PC-9 (cell line): ENCODE measurements around the gene PITHD1. TPM values are rescaled to one million over a fixed set of nuclear protein-coding genes. Genes with fewer than 3 reads are reported as not detected.

ENCODE experiments used
- BruUV-seq: library from RNA; stranded (reverse); fragments of 400-500 nt; replicated peaks from 2 replicates; lab custom pipeline; 2021; lab: Mats Ljungman, UMichigan
- CTCF ChIA-PET: fragments of 300-600 bp; sonication (Branson Sonifier 250); formaldehyde crosslinking; loops from one replicate; lab custom pipeline; 2022; ENCODE audit warnings: antibody characterized with exemption; lab: Charles Lee
- POLR2A ChIA-PET: fragments of 300-600 bp; sonication (Branson Sonifier 250); formaldehyde crosslinking; loops from one replicate; lab custom pipeline; 2022; ENCODE audit warnings: antibody characterized with exemption; ENCODE audit not compliant: unreplicated experiment; lab: Charles Lee
- DNase-seq, 2 experiments: peaks; one replicate each; pipeline versions ENCODE4 v3.0.0 to v3.0.0-alpha.2; 2015 to 2022; ENCODE audit warnings: mixed read lengths in 1 of 2
- H2AFZ ChIP-seq: fragments of 200-600 bp; sonication (generic); 2 replicates; pipeline ENCODE4 v1.8.1; 2017; ENCODE audit warnings: antibody characterized with exemption
- H3F3A ChIP-seq: fragments of 200-600 bp; sonication (generic); 2 replicates; pipeline ENCODE4 v1.8.1; 2017; ENCODE audit warnings: antibody characterized with exemption, mild to moderate bottlenecking, low read depth; ENCODE audit not compliant: insufficient read depth
- H3K27ac ChIP-seq: fragments of 200-600 bp; sonication (generic); 2 replicates; pipeline ENCODE4 v1.6.1; 2016; ENCODE audit warnings: mixed run types
- H3K27me3 ChIP-seq: fragments of 200-600 bp; sonication (generic); 2 replicates; pipeline ENCODE4 v1.6.1; 2016; ENCODE audit warnings: low read depth, mixed run types; ENCODE audit not compliant: insufficient read depth
- H3K36me3 ChIP-seq: fragments of 200-600 bp; sonication (generic); 2 replicates; pipeline ENCODE4 v1.6.1; 2016; ENCODE audit warnings: low read depth, mixed run types
- H3K4me1 ChIP-seq: fragments of 200-600 bp; sonication (generic); replicated peaks from 2 replicates; pipeline ENCODE4 v1.6.1; 2016; ENCODE audit warnings: mixed run types; ENCODE audit not compliant: insufficient read depth
- H3K4me2 ChIP-seq: fragments of 200-600 bp; sonication (generic); 2 replicates; pipeline ENCODE4 v1.6.1; 2017; ENCODE audit warnings: mixed run types
- H3K4me3 ChIP-seq: fragments of 200-600 bp; sonication (generic); 2 replicates; pipeline ENCODE4 v1.6.1; 2016; ENCODE audit warnings: mixed run types
- H3K79me2 ChIP-seq: fragments of 200-600 bp; sonication (generic); 2 replicates; pipeline ENCODE4 v1.6.1; 2017; ENCODE audit warnings: low read depth, mixed run types
- H3K9me2 ChIP-seq: fragments of 200-600 bp; sonication (generic); 2 replicates; pipeline ENCODE4 v1.8.1; 2017; ENCODE audit warnings: mild to moderate bottlenecking; ENCODE audit not compliant: insufficient read depth
- H3K9me3 ChIP-seq: fragments of 200-600 bp; sonication (generic); 2 replicates; pipeline ENCODE4 v1.8.1; 2016; ENCODE audit warnings: low read depth; ENCODE audit not compliant: insufficient read depth
- H4K20me1 ChIP-seq: fragments of 200-600 bp; sonication (generic); 2 replicates; pipeline ENCODE4 v1.8.1; 2017; ENCODE audit not compliant: insufficient read depth
- CTCF ChIP-seq: fragments of 200-600 bp; sonication (generic); conservative IDR thresholded peaks from 2 replicates; pipeline ENCODE4 v1.6.1; 2017; ENCODE audit warnings: mixed run types, antibody characterized with exemption, mild to moderate bottlenecking, moderate library complexity
- EZH2 ChIP-seq: fragments of 200-600 bp; sonication (generic); IDR thresholded peaks from 2 replicates; pipeline ENCODE4 v1.8.0; 2017; ENCODE audit warnings: antibody characterized with exemption, low read depth
- intact Hi-C: fragments of 100-400 bp; cut with micrococcal nuclease; formaldehyde crosslinking; loops from one replicate; pipeline ENCODE4 v1.10.0; 2022; ENCODE audit not compliant: unreplicated experiment
- total RNA-seq: library from RNA; stranded (reverse); gene quantifications from 2 replicates; pipeline ENCODE4 v1.2.3, GENCODE V29; 2021

Gene PITHD1
- total RNA-seq, 1 experiment from 2014 or later = 38.5 TPM

GRCh38 chr1:23743287-23744152 lies 34.7 kb upstream of the PITHD1 start, which contains the start of gene ELOA:
Gene ELOA, plus strand, starts transcription at chr1:23743471. Its CDS starts 33 bp downstream, at chr1:23743504.
- ChIA-PET CTCF (interaction anchor here (0.7 kb wide), 1 partner anchor 508 kb away, joined by 4 read pairs; no protein-coding TSS in a partner anchor), POLR2A (interaction anchor here (0.5 to 0.7 kb wide), 4 partner anchors 45 to 1690 kb away, joined by 3 to 8 read pairs (median 3); no protein-coding TSS in a partner anchor)
- H3K79me2 ChIP-seq = peaks cover 46% of the 10 kb centered on the region

GRCh38 chr1:23745515-23745914 lies 32.7 kb upstream of the PITHD1 start:
- TF ChIP-seq EZH2 (no peak), CTCF (peak; percentile 56)
- intact Hi-C loops = no loop called here
- H3K4me2 ChIP-seq = peak overlapping the region; percentile 95; the same call in 1 of the 2 replicates
- H3K36me3 ChIP-seq = no peaks in the 10 kb centered on the region
- peaks cover 21% of the 10 kb centered on the region; the same call in 1 of the 2 replicates for H3F3A ChIP-seq
- H3K4me3 ChIP-seq = peak overlapping the region; percentile 66; the same call in 1 of the 2 replicates
- ChIA-PET POLR2A (interaction anchor here (0.6 to 0.7 kb wide), 2 partner anchors 34 to 56 kb away, joined by 3 to 8 read pairs; no protein-coding TSS in a partner anchor), CTCF (interaction anchor here (0.6 to 0.7 kb wide), 4 partner anchors 22 to 169 kb away, joined by 3 to 7 read pairs (median 3); no protein-coding TSS in a partner anchor)
- peaks cover 11% of the 10 kb centered on the region for H3K4me1 ChIP-seq
- peaks cover 24% of the 10 kb centered on the region for H4K20me1 ChIP-seq
- H3K27me3 ChIP-seq = no peaks in the 10 kb centered on the region
- H3K9me3 ChIP-seq = no peaks in the 10 kb centered on the region
- peaks cover 54% of the 10 kb centered on the region for H3K79me2 ChIP-seq
- no peak for DNase-seq
- BruUV-seq = no TSS peak
- H3K27ac ChIP-seq = no peak overlapping the region
- no peaks in the 10 kb centered on the region for H3K9me2 ChIP-seq
- H2AFZ ChIP-seq = no peak overlapping the region

More at GRCh38 chr1:23743287-23744152, 34.7 kb upstream of the PITHD1 start, which contains the start of gene ELOA:
- no TSS peak for BruUV-seq
- peaks cover 16% of the 10 kb centered on the region; the same call in 1 of the 2 replicates for H3F3A ChIP-seq
- H3K4me3 ChIP-seq = peak within 1 kb of the TSS; percentile 66
- no peaks in the 10 kb centered on the region for H3K36me3 ChIP-seq
- H3K27ac ChIP-seq = peak within 1 kb of the TSS; percentile 29; the same call in 1 of the 2 replicates
- TF ChIP-seq EZH2 = no peak
- no peak for TF ChIP-seq CTCF
- no peaks in the 10 kb centered on the region for H3K9me2 ChIP-seq
- peak in 1 of 2 experiments; percentile 56 for DNase-seq
- H3K4me2 ChIP-seq = peak within 1 kb of the TSS; percentile 95
- no peaks in the 10 kb centered on the region for H3K27me3 ChIP-seq
- H3K4me1 ChIP-seq = peaks cover 11% of the 10 kb centered on the region
- intact Hi-C loops = loop anchor here (5.0 kb wide), 1 partner anchor 51 kb away; the partner anchor contains the start of gene RPL11
- peak within 1 kb of the TSS; percentile 89 for H2AFZ ChIP-seq
- H3K9me3 ChIP-seq = no peaks in the 10 kb centered on the region
- H4K20me1 ChIP-seq = peaks cover 21% of the 10 kb centered on the region

GRCh38 chr1:23748016-23748415 lies 30.2 kb upstream of the PITHD1 start:
- peaks cover 10% of the 10 kb centered on the region; the same call in 1 of the 2 replicates for H3F3A ChIP-seq
- H3K4me3 ChIP-seq = no peak overlapping the region
- peaks cover 24% of the 10 kb centered on the region for H4K20me1 ChIP-seq
- ChIA-PET CTCF (no interaction called here), POLR2A (no interaction called here)
- no peak overlapping the region for H3K27ac ChIP-seq
- H3K9me3 ChIP-seq = no peaks in the 10 kb centered on the region
- BruUV-seq = no TSS peak
- peaks cover 57% of the 10 kb centered on the region for H3K79me2 ChIP-seq
- no peak for DNase-seq
- peaks cover 11% of the 10 kb centered on the region for H3K4me1 ChIP-seq
- H3K9me2 ChIP-seq = no peaks in the 10 kb centered on the region
- intact Hi-C loops = no loop called here
- no peak overlapping the region for H2AFZ ChIP-seq
- no peak overlapping the region for H3K4me2 ChIP-seq
- no peak for TF ChIP-seq EZH2
- no peak for TF ChIP-seq CTCF
- no peaks in the 10 kb centered on the region for H3K27me3 ChIP-seq
- no peaks in the 10 kb centered on the region for H3K36me3 ChIP-seq
